ENCODE results near the gene RPS6KA3.

GRCh38 chrX:20228245-20228644 lies 38.5 kb downstream of the RPS6KA3 start:
- TF ChIP-seq POLR2A (IDR thresholded peaks at IDR 0.05) (no peak), CTCF (IDR thresholded peaks at IDR 0.05) (no peak)

Measured in Peyer's patch (tissue), 4 donors.